VCaP (cell line): ENCODE results near the gene AK3.
A peak's percentile ranks its signal among the peaks of the same experiment; 100 is the strongest.

Experiments
- H3K27ac ChIP-seq: fragments of 450-650 bp; 2 replicates; pipeline ENCODE4 v1.5.1; 2017
- TF ChIP-seq, protein P1 (sequence below): fragments of 450-650 bp; conservative IDR thresholded peaks from 2 replicates; pipeline ENCODE4 v1.5.1; 2017; ENCODE audit warnings: mild to moderate bottlenecking, moderate library complexity

The AK3 gene

DNA sequence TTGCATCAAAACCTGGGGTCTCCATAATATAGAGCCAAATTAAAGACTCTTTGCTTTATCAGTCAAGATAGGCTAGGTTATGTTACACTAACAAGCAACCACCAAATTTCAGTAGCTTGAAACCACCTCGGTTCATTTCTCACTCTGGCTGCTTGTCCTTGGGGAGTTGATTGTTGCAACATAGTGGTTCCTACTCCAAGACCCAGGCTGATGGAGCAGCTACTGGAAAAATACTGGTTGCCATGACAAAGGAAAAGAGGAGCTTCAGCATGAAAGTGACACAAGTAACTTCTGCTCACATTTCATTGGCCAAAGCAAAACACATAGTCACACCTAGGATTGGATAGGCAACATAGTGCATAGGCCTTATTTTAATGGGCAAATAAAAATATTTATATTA is 33.2 kb upstream of the AK3 start:
- TF ChIP-seq, protein P1, sequence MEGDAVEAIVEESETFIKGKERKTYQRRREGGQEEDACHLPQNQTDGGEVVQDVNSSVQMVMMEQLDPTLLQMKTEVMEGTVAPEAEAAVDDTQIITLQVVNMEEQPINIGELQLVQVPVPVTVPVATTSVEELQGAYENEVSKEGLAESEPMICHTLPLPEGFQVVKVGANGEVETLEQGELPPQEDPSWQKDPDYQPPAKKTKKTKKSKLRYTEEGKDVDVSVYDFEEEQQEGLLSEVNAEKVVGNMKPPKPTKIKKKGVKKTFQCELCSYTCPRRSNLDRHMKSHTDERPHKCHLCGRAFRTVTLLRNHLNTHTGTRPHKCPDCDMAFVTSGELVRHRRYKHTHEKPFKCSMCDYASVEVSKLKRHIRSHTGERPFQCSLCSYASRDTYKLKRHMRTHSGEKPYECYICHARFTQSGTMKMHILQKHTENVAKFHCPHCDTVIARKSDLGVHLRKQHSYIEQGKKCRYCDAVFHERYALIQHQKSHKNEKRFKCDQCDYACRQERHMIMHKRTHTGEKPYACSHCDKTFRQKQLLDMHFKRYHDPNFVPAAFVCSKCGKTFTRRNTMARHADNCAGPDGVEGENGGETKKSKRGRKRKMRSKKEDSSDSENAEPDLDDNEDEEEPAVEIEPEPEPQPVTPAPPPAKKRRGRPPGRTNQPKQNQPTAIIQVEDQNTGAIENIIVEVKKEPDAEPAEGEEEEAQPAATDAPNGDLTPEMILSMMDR, result no peak
- no peak overlapping the region for H3K27ac ChIP-seq

DNA sequence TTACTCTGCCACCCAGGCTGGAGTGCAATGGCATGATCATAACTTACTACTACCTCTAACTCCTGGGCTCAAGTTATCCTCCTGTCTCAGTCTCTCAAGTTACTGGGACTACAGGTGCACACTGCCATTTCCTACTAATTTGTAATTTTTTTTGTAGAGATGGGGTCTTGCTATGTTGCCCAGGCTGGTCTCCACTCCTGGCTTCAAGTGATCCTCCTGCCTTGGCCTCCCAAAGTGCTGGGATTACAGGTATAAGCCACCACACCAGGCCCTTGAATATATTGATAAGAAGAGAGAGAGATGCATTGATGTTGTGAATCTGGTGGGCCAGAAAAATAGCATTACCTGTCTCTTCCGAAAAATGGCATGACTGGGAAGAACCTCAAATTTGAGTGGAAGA is 30.8 kb upstream of the AK3 start:
- no peak overlapping the region for H3K27ac ChIP-seq
- TF ChIP-seq, protein P1, result no peak

DNA sequence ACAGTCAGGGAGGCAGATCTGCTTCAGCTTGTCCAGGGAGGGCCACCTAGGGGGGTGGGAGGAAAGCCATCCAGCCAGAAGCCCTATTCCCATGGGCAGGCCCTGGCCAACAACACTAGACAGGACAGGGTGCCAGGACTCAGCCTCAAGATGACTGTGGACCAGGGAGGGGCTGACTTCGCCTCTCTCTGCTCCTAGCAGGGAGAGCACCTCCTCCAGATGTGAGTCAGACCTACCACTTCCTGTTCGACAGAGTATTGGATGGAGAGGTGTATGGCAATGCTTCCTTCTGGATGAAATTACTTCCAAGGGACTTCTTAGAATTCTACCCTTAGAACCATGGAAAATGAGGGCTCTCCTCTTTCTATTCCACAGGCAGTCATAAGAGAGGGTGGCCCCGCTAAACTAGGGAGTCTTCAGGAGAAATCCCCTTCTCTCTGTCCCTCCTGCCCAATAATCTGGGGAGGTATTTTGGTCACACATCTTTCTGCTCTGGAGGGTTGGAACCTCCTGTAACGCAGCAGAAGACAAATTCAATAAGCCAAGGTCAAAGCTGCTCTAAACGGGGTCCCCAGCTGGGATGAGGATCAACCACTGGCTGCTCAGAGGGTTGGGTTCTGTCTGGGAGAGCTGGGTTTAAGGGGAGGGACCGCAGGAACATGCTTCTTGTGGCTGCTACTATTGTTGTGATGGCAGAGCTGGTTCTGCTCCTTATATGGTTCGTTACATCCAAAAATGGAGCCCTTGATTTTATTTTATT is 28.5 kb upstream of the AK3 start:
- no peak overlapping the region for H3K27ac ChIP-seq
- TF ChIP-seq, protein P1, result no peak

DNA sequence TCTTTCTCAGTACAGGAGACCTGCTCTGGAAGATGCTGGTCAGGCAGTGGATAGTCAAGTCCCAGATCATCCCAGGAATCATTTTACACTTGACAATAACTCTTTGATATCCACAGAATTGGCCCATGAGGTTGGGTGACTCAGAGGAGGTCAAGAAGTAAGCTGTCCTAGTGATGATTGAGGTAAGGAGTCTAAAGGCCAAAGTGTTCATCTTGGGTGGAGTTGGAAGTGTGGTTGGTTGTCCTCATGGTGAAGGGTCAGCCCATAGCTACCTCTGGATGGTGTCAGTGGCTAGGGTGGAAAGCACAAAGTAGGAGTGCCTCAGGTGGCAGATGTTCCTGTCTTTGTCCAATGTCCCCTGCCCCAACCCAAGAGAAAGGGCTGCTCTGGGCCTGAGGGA is 27.7 kb upstream of the AK3 start:
- TF ChIP-seq, protein P1, result no peak
- no peak overlapping the region for H3K27ac ChIP-seq

DNA sequence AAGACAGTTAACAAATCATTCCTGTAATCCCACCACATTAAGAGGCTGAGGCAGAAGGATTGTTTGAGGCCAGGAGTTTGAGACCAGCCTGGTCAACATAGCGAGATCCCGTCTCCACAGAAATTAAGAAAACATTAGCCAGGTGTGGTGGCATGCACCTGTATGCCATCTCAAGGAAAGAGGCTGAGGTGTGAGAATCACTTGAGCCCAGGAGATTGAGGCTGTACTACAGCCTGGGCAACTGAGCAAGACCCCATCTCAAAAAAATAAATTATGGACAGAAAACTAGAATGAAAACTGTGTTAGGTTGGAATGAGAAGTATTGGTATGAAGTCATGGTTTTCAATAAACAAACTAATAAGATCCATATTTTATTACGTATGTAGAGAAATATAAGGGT is 23.0 kb upstream of the AK3 start:
- TF ChIP-seq, protein P1, result no peak
- H3K27ac ChIP-seq, result no peak overlapping the region

DNA sequence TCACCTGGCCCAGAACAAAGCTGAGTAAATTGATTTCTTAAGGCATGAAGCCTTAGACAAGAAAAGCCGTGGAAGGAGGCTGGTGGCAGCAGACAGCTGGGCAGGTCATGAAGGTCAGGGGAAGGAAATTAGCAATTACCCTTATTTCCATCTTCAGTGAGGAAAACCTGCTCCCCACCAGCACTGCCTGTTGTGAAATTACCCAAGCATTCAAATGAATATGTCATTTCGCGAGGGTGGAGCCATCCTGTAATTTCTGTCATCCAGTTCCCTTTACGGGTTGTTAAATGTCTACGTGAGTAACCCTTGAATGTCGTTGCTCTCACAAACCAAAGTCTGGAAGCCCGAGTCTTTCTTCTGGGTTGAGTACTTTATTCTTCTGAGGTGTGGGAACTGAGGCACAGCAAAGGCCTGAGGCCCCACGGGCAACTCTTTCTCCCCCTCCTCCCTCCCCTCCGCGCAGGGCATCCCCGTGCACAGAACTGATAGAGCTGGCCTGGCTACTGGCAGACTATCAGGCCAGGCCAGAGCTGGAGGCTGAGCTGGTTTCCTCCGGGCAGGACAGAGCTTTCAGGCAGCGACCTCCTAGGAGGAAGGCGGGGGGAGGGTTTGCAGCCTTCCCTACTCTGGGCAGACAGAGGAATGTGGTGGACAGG is 22.0 kb upstream of the AK3 start:
- no peak overlapping the region for H3K27ac ChIP-seq
- TF ChIP-seq, protein P1, result peak; percentile 62

DNA sequence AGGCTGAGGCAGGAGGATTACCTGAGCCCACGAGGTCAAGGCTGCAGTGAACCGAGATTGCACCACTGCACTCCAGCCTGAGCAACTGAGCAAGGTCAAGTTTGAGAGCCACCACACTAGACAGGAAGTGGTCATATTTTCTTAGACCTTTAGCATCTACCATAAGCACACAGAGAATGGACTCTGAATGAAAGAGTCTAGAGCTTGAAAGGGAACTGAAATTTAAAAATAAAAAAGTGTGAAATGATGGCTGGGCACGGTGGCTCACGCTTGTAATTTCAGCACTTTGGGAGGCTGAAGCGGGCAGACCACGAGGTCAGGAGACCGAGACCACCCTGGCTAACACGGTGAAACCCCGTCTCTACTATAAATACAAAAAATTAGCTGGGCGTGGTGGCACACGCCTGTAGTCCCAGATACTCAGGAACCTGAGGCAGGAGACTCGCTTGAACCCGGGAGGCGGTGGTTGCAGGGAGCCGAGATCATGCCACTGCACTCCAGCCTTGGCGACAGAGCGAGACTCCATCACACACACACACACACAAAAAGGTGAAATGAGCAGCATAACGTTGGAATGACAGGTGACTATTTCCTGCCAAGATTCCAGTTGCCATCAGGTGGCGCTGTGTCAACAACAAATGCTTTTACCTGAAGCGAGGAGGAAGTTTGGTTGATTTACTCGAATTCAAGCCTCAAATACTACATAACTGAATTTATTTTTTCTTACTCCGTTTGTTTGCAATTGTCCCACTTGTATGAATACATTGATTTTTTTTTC is 21.3 kb upstream of the AK3 start:
- TF ChIP-seq, protein P1, result peak; percentile 89
- H3K27ac ChIP-seq, result no peak overlapping the region
